C4-2B (cell line): ENCODE results near the gene RFX2.

Experiments
- ZFX ChIP-seq: fragments of 450-650 bp; IDR thresholded peaks from 2 replicates; pipeline ENCODE4 v1.6.1; 2017
- TF ChIP-seq, protein P1 (sequence below): fragments of 450-650 bp; conservative IDR thresholded peaks from 2 replicates; pipeline ENCODE4 v1.5.1; 2017; ENCODE audit warnings: mild to moderate bottlenecking

DNA sequence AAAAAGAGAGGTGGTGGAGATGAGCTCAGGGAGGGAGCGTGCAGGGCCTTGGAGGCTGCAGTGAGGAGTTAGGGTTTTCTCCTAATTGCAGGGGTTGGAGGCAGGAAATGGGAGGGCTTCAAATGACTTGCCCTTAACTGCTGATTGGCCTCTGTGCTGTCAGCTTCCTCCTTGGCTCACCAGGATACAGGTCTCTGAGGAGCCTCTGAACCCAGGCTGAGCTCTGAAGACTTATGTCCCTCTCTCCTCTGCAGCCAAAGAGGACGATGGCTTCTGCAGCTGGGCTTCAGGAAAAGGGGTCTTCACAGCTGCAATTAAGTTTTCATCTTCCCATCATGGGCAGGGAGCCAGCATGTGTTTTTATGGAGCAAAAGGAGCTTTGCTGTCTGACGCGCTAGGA lies 125.7 kb downstream of the RFX2 start:
- TF ChIP-seq, protein P1, sequence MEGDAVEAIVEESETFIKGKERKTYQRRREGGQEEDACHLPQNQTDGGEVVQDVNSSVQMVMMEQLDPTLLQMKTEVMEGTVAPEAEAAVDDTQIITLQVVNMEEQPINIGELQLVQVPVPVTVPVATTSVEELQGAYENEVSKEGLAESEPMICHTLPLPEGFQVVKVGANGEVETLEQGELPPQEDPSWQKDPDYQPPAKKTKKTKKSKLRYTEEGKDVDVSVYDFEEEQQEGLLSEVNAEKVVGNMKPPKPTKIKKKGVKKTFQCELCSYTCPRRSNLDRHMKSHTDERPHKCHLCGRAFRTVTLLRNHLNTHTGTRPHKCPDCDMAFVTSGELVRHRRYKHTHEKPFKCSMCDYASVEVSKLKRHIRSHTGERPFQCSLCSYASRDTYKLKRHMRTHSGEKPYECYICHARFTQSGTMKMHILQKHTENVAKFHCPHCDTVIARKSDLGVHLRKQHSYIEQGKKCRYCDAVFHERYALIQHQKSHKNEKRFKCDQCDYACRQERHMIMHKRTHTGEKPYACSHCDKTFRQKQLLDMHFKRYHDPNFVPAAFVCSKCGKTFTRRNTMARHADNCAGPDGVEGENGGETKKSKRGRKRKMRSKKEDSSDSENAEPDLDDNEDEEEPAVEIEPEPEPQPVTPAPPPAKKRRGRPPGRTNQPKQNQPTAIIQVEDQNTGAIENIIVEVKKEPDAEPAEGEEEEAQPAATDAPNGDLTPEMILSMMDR = no peak
- no peak for TF ChIP-seq ZFX
